Fibroblast of lung (primary cell): ENCODE results near the gene CLIP2. TPM values are rescaled to one million over a fixed set of nuclear protein-coding genes. Genes with fewer than 3 reads are reported as not detected.

Source experiments
- DNase-seq, 2 donors: peaks; one replicate each; pipeline versions ENCODE4 v3.0.0 to v3.0.0-alpha.2; 2010; ENCODE audit warnings: low read depth in 2 of 2
- H2AFZ ChIP-seq: 2 replicates; pipeline ENCODE4 v1.5.1; 2012; ENCODE audit warnings: low read length, control low read depth, inconsistent platforms
- H3K27ac ChIP-seq: 2 replicates; pipeline ENCODE4 v1.5.1; 2011; ENCODE audit warnings: low read length, control low read depth; ENCODE audit not compliant: insufficient read depth
- H3K27me3 ChIP-seq: 2 replicates; pipeline ENCODE4 v1.5.1; 2011; ENCODE audit warnings: mild to moderate bottlenecking, low read length; ENCODE audit not compliant: control insufficient read depth, insufficient read depth
- H3K36me3 ChIP-seq: 2 replicates; pipeline ENCODE4 v1.5.1; 2011; ENCODE audit warnings: low read length; ENCODE audit not compliant: control insufficient read depth, insufficient read depth
- H3K4me1 ChIP-seq: 2 replicates; pipeline ENCODE4 v1.5.1; 2011; ENCODE audit warnings: low read length; ENCODE audit not compliant: control insufficient read depth, insufficient read depth; ENCODE audit errors: extremely low read depth
- H3K4me2 ChIP-seq: 2 replicates; pipeline ENCODE4 v1.5.1; 2011; ENCODE audit warnings: low read length, control low read depth; ENCODE audit not compliant: insufficient read depth; ENCODE audit errors: extremely low read depth
- H3K4me3 ChIP-seq, 4 experiments: fragments of 200-600 bp in 1 of 4; sonication (generic) in 1 of 4; replicated peaks in 1 of 4; 2 replicates each; pipeline ENCODE4 v1.5.1; 2011 to 2016; ENCODE audit warnings: low read length in 4 of 4, low read depth in 3 of 4, mild to moderate bottlenecking in 3 of 4, control low read depth in 2 of 4, inconsistent platforms in 1 of 4, mixed read lengths in 1 of 4; ENCODE audit not compliant: insufficient read depth in 1 of 4; ENCODE audit errors: control extremely low read depth in 1 of 4
- H3K79me2 ChIP-seq: 2 replicates; pipeline ENCODE4 v1.5.1; 2012; ENCODE audit warnings: mild to moderate bottlenecking, low read length, inconsistent platforms; ENCODE audit not compliant: control insufficient read depth, insufficient read depth
- H3K9ac ChIP-seq: 2 replicates; pipeline ENCODE4 v1.5.1; 2011; ENCODE audit warnings: mild to moderate bottlenecking, low read length, control low read depth; ENCODE audit not compliant: insufficient read depth
- H3K9me3 ChIP-seq: 2 replicates; pipeline ENCODE4 v1.5.1; 2012; ENCODE audit warnings: low read depth, low read length; ENCODE audit not compliant: control insufficient read depth, insufficient read depth
- H4K20me1 ChIP-seq: 2 replicates; pipeline ENCODE4 v1.5.1; 2011; ENCODE audit warnings: low read length; ENCODE audit not compliant: control insufficient read depth, insufficient read depth; ENCODE audit errors: extremely low read depth
- EZH2 ChIP-seq: IDR thresholded peaks from 2 replicates; pipeline ENCODE4 v1.5.1; 2012; ENCODE audit warnings: low read length, control low read depth, mild to moderate bottlenecking; ENCODE audit errors: missing control alignments
- polyA plus RNA-seq, 2 donors: library from polyadenylated mRNA; depleted of rRNA in 1 of 2; stranded (reverse) in 1 of 2; unstranded in 1 of 2; fragments of >200 nt; gene quantifications; 2 replicates each; pipeline ENCODE4 v1.2.1, GENCODE V29; 2011 to 2012; ENCODE audit warnings: missing spikeins in 1 of 2
- total RNA-seq: library from RNA; depleted of rRNA; stranded (reverse); fragments of >200 nt; gene quantifications from 2 replicates; pipeline ENCODE4 v1.2.1, GENCODE V29; 2014
- TF ChIP-seq, protein P1 (sequence below), 2 donors: IDR thresholded peaks in 1 of 2; conservative IDR thresholded peaks in 1 of 2; 1 replicate in 1 of 2; 2 replicates in 1 of 2; pipeline ENCODE4 v1.5.1; 2011 to 2012; ENCODE audit warnings: low read length in 2 of 2, control low read depth in 1 of 2, inconsistent platforms in 1 of 2, low read depth in 1 of 2, mild to moderate bottlenecking in 1 of 2

The CLIP2 gene
- total and polyA plus RNA-seq, 2 donors (not counting 1 experiment from before 2014, with no cell fraction given), result 13.1 to 77.8 TPM

DNA sequence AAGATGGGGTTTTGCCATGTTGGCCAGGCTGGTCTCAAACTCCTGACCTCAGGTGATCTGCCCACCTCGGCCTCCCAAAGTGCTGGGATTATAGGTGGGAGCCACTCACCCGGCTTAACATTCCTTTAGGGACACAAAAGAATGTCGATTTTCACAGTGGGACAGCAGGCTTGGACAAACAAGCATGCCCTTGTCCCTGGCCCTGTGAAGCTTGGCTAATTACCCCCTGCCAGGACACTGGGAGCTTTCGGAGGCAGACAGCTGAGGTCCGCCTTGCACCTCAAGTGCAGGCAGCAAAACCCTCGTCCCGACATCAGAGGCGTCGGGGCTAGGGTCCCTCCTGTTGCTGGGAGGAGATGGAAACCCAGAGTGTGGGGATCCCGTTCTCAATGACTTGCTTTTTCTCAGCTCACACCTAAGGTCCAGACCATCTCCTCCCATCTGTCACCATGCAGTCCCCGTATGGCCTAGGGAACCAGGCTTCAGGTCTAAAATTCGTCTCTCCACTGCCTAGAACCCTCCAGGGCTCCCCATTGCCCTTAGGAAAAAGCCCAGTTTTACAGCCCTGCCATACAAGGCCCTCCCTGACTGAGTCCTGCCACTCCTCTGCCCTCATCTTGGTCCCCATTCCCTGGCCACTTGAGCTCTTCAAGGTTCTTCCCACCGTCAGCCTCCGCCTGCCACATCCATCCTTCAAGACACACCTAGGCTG, 6.3 kb upstream of the CLIP2 start:
- Histone ChIP-seq H3K27ac (no peak overlapping the region), H3K9me3 (no peaks in the 10 kb centered on the region), H3K79me2 (no peaks in the 10 kb centered on the region), H3K27me3 (no peaks in the 10 kb centered on the region), H4K20me1 (no peaks in the 10 kb centered on the region), H3K9ac (no peak overlapping the region), H2AFZ (no peak overlapping the region), H3K36me3 (no peaks in the 10 kb centered on the region), H3K4me1 (peaks cover 9% of the 10 kb centered on the region), H3K4me3 (no peak overlapping the region), H3K4me2 (no peak overlapping the region)
- DNase-seq, result no peak
- TF ChIP-seq, protein P1, sequence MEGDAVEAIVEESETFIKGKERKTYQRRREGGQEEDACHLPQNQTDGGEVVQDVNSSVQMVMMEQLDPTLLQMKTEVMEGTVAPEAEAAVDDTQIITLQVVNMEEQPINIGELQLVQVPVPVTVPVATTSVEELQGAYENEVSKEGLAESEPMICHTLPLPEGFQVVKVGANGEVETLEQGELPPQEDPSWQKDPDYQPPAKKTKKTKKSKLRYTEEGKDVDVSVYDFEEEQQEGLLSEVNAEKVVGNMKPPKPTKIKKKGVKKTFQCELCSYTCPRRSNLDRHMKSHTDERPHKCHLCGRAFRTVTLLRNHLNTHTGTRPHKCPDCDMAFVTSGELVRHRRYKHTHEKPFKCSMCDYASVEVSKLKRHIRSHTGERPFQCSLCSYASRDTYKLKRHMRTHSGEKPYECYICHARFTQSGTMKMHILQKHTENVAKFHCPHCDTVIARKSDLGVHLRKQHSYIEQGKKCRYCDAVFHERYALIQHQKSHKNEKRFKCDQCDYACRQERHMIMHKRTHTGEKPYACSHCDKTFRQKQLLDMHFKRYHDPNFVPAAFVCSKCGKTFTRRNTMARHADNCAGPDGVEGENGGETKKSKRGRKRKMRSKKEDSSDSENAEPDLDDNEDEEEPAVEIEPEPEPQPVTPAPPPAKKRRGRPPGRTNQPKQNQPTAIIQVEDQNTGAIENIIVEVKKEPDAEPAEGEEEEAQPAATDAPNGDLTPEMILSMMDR (conservative IDR thresholded peaks at IDR 0.05 in 1 of 2, IDR thresholded peaks at IDR 0.05 in 1 of 2; ENCODE audit: low read depth in 1 of 2, low read length in 2 of 2), result no peak
- no peak for TF ChIP-seq EZH2

DNA sequence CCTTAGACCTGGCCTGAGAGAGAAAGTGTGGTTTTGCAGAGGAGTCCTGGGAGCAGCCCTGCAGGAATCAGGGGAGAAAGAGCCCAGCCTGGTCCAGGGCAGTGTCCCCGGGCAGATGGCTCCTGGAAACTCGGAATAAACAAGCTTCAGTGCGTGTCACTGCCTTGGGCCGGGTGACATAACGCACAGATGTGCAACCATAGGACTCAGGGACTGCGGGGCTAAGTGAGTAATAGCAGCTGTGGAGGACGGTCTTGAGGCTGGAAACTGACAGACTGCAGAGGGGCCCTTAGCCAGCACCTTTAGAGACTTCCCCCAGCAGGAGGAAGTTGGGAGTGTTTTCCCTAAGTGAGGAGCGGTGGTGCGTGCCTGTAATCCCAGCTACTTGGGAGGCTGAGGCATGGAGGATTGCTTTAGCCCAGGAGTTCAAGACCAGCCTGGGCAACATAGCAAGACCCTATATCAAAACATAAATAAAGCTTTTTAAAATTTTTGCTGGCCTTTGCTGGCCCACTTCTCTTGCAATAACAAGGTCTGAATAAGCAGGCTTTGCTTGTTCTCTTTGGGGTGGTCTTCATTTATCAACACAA, 5.3 kb upstream of the CLIP2 start:
- DNase-seq, result peak in 1 of 2 donors; percentile 38
- Histone ChIP-seq H3K4me2 (no peak overlapping the region), H3K9ac (no peak overlapping the region), H2AFZ (no peak overlapping the region), H3K4me3 (no peak overlapping the region), H3K9me3 (no peaks in the 10 kb centered on the region), H3K79me2 (no peaks in the 10 kb centered on the region), H3K27me3 (no peaks in the 10 kb centered on the region), H4K20me1 (no peaks in the 10 kb centered on the region), H3K4me1 (peaks cover 18% of the 10 kb centered on the region), H3K36me3 (no peaks in the 10 kb centered on the region), H3K27ac (no peak overlapping the region)
- no peak for TF ChIP-seq EZH2
- TF ChIP-seq, protein P1 (conservative IDR thresholded peaks at IDR 0.05 in 1 of 2, IDR thresholded peaks at IDR 0.05 in 1 of 2; ENCODE audit: low read depth in 1 of 2, low read length in 2 of 2), result no peak

DNA sequence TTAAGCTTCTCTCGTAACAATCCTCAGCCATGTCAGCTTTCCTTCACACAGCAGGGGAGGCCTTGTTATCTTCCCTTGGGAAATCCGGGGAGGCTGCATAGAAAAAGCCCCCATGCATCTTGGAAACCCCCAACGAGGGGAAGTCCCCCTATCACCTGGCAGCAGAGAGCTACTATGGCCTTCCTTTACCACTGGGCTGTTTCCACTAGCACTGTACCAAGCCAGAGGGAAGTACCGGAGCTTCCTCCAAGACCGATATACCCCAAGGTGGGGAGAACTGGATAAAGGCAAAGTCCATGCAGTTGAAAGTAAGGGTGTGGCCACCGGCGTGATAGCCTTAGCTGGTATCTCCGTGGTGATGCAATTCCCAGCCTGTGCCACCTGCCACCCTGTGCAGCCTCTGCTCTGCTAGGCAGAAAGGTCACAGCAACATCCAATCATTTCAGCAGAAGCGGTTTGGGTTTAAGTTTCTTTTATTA, 4.4 kb upstream of the CLIP2 start:
- Histone ChIP-seq H3K27ac (no peak overlapping the region), H3K4me3 (no peak overlapping the region), H2AFZ (no peak overlapping the region), H3K79me2 (peaks cover 3% of the 10 kb centered on the region), H3K4me1 (peaks cover 17% of the 10 kb centered on the region), H3K9ac (no peak overlapping the region), H3K27me3 (no peaks in the 10 kb centered on the region), H3K9me3 (no peaks in the 10 kb centered on the region), H4K20me1 (no peaks in the 10 kb centered on the region), H3K36me3 (no peaks in the 10 kb centered on the region), H3K4me2 (no peak overlapping the region)
- TF ChIP-seq EZH2, result no peak
- TF ChIP-seq, protein P1 (conservative IDR thresholded peaks at IDR 0.05 in 1 of 2, IDR thresholded peaks at IDR 0.05 in 1 of 2; ENCODE audit: low read depth in 1 of 2, low read length in 2 of 2), result no peak
- DNase-seq, result no peak
